HG03060 (cell line): ENCODE measurements around the gene ROR2.
"Not testable (repeated sequence)": the region's sequence is repeated elsewhere in the genome, so short reads cannot be mapped to it uniquely, and the experiment has no call there.

Source experiments
- ATAC-seq: cut with Tn5 transposase; IDR thresholded peaks from one replicate; pipeline ENCODE4 v1.9.1; 2021; ENCODE audit warnings: low read depth, moderate number of reproducible peaks; ENCODE audit not compliant: unreplicated experiment

ROR2 gene

GRCh38 chr9:91807643-91808246, 142.3 kb downstream of the ROR2 start:
- ATAC-seq, result no peak

DNA sequence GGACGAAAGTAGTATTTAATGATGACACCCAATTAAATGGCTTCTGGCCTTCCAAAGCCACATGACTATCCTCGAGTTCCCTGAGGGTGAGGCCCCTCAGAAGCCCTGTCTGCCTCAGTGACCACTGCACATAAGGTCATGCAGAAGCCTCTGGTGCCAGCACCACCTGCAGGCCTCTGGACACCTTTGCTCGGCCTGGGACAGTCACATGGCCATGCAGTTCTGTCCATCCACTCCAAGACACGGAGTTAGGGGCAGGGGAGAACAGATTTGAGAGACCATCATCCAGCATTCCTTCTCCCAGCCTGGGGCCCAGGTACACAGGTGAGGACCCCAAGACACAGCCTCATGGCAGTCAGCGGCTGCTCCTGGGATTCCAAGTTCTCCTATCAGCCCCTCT, 145.0 kb downstream of the ROR2 start:
- no peak for ATAC-seq

DNA sequence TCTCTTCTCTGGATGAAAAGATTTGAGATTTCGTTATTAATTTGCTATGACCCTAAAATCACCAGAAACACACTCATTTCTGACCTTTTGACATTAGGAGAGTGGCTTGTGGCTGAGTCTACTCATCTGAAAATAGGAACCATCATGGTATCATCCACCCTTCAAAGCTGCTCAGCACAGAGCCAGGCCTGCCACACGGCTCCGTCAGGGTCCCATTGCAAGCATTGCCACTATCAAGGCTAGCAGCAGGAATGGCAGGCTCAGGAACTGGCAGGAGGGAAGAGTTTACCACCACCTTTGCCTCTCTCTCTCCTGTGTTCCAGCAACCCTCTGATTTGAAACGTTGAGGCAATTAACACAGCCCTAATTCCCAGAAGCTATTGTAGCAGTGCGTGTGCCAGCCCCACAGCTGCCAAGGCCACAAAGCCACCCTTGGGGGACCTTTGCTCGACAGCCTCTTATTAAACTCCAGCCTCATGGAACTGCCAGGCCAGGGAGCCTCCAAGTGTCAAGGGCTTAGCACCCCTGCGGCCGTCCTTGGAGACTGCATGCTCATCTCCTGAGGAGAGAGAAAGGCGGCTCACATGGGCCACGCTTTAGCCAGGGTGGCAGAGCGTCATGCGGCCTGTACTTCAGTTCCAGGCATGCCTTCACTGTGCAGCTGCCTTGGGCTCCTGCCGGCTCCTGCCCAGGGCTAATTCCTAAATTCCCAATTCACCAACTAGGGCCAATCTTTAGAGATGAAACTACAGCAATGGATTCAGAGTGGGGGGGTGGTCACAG, 145.9 kb downstream of the ROR2 start:
- no peak for ATAC-seq

DNA sequence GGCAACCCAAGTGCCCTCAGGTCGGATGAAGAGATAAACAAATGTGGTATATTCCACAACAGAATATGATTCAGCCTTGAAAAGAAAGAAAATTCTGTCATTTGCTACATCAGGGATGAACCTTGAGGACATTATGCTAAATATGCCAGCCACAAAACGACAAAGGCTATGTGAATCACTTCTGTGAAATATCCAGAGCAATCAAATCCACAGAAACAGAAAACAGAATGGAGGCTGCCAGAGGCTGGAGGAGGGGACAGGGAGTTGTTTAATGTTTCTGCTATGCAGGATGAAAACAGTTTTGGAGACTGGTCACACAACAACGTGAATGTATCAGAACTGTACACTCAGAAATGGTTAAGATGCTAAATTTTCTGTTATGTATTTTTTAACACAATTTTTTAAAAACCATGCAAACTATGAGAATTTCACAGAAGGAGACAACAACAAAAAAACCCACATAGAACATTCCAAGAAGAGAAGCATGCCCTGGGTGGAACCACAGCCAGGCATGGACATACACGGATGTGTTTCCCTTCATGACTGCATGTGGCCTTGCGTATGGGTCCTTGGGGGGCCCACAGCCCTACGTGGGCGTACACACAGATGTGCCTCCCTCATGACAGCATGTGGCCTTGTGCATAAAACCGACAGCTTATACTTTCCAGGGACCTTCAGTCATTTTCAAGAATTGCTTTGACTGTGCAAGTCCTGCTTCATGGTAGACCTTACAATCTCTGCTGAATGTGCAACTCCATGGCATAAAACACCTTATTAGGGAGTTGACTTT, 146.7 kb downstream of the ROR2 start:
- ATAC-seq, result no peak

- ATAC-seq, result no peak
These were observed 147.6 kb downstream of the ROR2 start for GRCh38 chr9:91802391-91802790.

GRCh38 chr9:91800473-91801030, 149.5 kb downstream of the ROR2 start:
- no peak for ATAC-seq

DNA sequence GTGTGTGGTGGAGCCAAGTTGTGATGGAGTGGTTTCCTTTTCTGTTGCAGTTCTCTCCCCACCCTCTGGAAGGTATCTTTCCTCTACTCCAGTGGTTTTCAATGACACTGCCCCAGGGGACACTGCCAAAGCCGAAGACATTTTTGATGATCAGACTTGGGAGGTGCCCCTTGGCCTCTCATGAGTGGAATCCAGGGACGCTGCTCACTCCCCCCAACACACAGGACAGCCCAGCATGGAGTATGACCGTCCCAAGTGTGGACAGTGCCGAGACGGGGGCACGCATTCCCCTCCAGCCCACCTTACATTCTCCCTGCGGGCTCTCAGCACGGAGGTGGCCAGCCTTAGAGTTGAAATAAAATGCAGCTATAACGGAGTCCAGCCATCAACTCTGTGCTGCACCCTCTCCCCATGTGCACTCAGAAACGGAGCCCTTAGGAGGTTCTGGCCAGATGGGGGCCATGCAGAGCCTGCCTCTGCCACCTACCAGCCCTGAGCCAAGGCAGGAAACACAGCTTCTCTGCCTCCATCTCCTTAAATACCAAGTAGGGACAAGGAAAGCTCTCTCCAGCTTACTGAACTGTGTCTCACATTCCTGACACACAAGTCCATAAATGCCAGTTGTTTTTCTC, 150.8 kb downstream of the ROR2 start:
- no peak for ATAC-seq

GRCh38 chr9:91798273-91799112, 151.5 kb downstream of the ROR2 start:
- ATAC-seq, result not testable (repeated sequence)

GRCh38 chr9:91797517-91797916, 152.5 kb downstream of the ROR2 start:
- not testable (repeated sequence) for ATAC-seq

- not testable (repeated sequence) for ATAC-seq
These were observed 153.5 kb downstream of the ROR2 start for GRCh38 chr9:91796516-91796915.

DNA sequence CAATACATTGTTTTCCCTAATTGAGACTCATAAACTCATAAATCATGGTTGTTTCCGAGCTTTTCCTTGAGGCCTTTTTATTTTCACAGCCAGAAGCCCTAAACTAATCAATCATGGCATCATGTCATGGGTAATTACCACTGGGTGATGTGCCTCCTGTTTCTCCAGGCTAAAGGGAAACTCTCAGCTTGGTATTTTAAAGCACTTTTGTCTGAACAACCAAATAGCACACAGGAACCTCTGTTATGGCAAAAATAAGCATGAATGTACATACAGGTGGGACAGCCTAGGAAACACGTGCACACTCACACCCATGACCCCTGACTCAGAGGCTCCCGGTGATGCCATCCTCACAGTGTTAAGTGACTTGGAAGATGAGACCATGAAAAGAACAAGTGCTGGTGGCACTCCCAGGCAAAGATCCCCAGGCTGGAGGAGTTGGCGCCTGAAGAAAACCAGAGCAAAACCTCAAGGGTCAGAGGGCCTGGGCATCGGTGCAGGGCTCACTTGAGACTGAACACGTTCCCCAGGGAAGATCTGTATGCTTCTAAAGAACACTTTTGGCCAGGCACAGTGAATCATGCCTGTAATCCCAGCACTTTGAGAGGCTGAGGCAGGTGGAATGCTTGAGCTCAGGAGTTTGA, 154.3 kb downstream of the ROR2 start:
- ATAC-seq, result no peak

- not testable (repeated sequence) for ATAC-seq
These were observed 156.7 kb downstream of the ROR2 start for GRCh38 chr9:91793371-91793770.

DNA sequence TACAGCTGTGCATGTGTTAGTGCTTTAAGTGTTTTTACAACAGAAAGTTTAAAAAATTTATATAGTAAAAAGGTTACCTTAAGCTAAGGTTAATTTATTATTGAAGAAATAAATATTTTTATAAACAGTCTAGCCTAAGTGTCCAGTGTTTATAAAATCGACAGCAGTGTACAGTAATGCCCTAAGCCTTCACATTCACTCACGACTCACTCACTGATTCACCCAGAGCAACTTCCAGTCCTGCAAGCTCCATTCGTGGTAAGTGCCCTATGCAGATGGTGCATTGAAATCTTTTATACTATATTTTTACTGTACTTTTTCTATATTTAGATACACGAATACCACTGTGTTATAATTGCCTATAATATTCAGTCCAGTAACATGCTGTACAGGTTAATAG, 159.1 kb downstream of the ROR2 start:
- ATAC-seq, result no peak

GRCh38 chr9:91789941-91790340, 160.1 kb downstream of the ROR2 start:
- no peak for ATAC-seq

GRCh38 chr9:91787931-91788330, 162.1 kb downstream of the ROR2 start:
- ATAC-seq, result no peak

DNA sequence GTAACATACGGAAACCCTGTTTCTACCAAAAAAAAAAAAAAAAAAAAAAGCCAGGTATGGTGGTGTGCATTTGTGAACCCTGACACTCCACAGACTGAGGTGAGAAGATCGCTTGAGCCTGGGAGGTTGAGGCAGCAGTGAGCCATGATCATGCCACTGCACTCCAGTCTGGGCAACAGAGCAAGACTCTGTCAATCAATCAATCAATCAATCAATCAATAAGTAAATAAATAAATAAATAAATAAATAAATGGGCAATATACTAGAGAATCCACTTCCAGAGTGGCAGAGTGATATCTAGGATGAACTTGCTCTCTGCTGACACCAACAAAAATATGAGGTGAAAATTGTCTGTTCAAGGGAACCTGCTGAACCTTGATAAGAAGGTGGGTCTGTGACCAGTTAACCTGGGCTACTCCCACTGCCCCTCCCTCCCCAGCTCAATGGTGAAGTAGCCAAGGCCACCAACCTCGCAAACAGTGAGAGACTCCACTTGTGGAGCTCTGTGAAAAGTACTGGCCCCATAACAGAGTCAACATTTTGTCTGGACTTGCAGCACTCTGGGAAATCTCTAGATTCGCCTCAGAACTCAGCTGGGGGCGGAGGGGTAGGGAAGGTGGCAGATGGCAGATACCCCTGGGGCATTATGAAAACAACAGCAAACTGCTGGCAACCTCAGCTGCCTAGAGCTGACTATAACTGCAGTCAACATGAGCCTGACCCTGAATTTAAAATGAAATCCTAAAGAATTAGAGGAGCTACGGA, 163.7 kb downstream of the ROR2 start:
- ATAC-seq, result no peak

DNA sequence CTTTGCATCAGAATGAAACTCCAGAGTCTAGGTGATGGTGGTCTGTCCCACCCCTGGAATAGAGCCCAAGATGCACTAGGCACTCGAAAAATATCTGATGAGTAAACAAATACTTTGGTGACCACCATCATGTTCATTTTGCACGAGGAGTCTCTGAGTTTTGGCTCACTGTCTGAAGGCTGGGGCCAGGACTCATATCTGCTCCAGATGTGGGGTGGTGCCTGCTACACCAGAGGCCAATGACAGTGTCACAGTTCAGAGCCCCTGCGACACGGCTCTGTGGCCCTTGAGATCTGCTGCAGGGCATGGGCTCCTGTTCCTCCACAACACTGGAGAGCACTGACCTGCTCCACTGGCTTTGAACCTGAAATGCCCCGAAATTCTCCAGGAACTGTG, 164.6 kb downstream of the ROR2 start:
- no peak for ATAC-seq

DNA sequence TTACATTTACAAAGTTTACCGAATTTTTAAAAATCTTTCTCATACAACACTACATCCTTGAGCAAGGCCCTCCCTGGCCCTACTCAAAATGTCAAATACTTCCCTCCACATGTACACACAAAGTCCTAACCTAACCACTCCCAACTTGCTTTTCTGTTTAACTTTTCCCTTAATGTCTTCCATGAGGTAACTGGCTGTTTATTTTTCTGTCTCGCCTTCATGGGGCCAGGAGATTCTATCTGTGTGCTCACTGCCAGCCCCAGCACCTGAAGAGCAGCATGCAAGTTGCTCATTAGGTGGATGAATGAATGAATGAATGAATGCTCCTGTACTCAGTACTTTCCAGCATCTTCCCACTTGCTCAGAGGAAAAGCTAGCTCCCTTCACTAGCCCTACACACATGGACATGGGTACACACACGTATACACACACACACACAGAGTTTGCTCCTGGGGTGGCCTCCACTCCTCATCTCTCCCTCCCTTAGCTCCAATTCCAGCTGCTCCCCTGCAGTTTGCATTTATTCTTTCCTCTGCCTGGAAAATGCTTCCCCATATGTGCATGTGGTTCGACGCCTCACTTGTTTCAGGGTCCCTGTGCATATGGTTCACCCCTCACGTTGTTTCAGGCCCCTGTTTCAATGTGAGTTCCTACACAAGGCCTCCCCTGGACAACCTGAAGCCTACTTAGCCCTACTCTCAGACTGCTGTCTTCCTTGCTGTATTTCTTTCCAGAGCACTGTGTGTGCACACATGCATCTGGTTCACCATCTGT, 165.2 kb downstream of the ROR2 start:
- ATAC-seq, result no peak
